C4-2B (cell line): ENCODE data around the gene PI16.

ENCODE experiments used
- H3K27ac ChIP-seq: fragments of 450-650 bp; 2 replicates; pipeline ENCODE4 v1.5.1; 2017
- ZFX ChIP-seq: fragments of 450-650 bp; IDR thresholded peaks from 2 replicates; pipeline ENCODE4 v1.6.1; 2017
- TF ChIP-seq, protein P1 (sequence below): fragments of 450-650 bp; conservative IDR thresholded peaks from 2 replicates; pipeline ENCODE4 v1.5.1; 2017; ENCODE audit warnings: mild to moderate bottlenecking

PI16 gene

DNA sequence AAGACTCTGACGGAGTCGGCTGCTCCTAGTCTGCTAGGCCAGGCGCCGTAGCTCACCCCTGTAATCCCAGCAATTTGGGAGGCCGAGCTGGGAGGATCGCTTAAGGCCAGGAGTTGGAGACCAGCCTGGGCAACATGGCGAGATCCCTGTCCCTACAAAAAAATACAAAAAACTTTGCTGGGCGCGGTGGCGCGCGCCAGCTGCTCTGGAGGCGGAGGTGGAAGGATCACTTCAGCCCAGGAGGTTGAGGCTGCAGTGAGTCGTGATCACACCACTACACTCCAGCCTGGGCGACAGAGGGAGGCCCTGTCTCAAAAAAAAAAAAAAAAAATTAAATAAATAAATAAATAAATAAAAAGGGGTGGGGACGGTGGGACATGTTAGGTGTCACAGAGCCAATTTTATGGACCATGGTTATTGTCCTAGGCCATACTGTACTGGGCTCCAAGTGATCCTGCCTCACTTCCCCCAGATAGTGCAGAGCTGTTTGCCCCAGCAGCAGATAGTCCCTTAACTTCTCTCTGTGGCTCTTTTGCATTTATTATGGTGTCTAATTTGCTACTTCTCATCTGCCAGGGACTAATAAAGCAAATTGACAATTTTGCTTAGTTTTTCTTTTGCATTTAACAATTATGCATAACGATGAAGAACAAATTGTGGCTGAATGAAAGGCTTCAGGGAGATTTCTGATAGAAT lies 5.2 kb downstream of the PI16 start:
- TF ChIP-seq, protein P1, sequence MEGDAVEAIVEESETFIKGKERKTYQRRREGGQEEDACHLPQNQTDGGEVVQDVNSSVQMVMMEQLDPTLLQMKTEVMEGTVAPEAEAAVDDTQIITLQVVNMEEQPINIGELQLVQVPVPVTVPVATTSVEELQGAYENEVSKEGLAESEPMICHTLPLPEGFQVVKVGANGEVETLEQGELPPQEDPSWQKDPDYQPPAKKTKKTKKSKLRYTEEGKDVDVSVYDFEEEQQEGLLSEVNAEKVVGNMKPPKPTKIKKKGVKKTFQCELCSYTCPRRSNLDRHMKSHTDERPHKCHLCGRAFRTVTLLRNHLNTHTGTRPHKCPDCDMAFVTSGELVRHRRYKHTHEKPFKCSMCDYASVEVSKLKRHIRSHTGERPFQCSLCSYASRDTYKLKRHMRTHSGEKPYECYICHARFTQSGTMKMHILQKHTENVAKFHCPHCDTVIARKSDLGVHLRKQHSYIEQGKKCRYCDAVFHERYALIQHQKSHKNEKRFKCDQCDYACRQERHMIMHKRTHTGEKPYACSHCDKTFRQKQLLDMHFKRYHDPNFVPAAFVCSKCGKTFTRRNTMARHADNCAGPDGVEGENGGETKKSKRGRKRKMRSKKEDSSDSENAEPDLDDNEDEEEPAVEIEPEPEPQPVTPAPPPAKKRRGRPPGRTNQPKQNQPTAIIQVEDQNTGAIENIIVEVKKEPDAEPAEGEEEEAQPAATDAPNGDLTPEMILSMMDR, result no peak
- no peak for TF ChIP-seq ZFX
- H3K27ac ChIP-seq, result no peak overlapping the region

DNA sequence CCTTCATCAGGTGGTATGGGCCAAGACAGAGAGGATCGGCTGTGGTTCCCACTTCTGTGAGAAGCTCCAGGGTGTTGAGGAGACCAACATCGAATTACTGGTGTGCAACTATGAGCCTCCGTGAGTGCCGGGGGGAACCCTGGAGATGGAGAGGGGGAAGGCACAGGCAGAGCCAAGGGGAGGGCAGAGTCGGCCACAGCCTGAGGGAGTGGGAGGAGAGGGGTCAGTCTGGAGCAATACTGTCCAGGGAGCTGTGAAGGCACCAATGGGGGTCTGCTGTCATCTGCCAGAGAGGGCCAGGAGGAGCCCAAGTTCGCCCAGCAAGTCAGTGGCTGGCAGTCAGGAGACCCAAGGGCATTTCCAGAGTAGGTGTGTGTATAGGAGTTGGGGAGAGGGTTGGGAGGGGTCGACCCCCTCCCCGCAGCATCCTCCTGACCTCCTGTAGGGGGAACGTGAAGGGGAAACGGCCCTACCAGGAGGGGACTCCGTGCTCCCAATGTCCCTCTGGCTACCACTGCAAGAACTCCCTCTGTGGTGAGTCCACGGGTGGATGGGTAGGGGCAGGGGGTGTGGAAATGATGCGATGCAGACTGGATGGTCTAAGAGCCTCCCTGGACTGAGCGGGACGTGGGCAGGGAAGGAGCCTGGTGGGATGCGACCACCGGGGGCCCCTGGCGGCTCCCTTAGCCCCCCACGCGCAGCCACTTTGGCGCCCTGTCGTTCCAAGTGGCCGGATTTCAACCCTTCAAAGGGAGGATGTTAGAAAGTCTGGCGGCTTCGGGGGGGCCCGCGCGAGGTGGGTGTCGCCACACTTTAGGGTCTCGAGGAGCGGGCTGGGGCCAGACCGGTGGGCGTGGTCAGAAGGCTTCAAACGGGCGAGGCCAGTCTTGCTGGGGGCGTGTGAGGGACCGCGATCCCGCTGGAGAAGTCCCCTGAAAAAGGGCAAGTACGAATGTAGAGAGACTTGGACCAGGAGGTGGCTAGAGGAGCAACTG lies 7.2 kb downstream of the PI16 start:
- H3K27ac ChIP-seq, result no peak overlapping the region
- TF ChIP-seq, protein P1, result no peak
- TF ChIP-seq ZFX, result no peak

DNA sequence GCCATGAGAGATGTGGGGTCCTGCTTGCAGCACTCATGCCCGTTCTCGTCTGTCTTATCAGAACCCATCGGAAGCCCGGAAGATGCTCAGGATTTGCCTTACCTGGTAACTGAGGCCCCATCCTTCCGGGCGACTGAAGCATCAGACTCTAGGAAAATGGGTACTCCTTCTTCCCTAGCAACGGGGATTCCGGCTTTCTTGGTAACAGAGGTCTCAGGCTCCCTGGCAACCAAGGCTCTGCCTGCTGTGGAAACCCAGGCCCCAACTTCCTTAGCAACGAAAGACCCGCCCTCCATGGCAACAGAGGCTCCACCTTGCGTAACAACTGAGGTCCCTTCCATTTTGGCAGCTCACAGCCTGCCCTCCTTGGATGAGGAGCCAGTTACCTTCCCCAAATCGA lies 8.3 kb downstream of the PI16 start:
- H3K27ac ChIP-seq, result no peak overlapping the region
- TF ChIP-seq ZFX, result no peak
- TF ChIP-seq, protein P1, result no peak

DNA sequence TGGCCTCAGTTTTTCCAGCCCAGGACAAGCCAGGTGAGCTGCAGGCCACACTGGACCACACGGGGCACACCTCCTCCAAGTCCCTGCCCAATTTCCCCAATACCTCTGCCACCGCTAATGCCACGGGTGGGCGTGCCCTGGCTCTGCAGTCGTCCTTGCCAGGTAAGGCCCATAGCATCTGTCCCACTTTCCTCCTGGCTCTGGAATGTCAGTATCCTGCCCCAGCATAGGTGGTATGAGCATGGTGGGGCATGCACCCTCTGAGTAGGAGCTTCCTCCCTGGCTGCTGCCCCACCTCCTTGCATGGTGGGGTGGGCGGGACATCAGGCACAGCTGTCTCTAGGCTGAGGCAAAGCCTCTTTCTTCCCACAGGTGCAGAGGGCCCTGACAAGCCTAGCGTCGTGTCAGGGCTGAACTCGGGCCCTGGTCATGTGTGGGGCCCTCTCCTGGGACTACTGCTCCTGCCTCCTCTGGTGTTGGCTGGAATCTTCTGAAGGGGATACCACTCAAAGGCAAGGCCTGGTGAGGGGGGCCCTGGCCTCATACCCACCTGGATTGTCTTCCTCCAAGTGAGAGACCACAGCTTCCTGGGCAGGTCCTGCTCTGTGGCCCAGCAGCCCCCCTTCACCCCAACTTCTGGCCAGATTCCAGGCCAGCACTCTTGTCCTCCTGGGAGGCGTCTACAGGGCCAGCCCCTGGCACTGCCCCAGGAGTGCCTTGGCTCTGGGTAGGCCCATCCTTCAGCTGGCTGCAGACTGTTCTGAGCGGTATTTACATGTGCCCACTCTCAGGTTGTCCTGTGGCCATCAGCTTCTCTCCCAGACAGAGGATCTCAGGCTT lies 9.1 kb downstream of the PI16 start:
- TF ChIP-seq, protein P1, result no peak
- TF ChIP-seq ZFX, result no peak
- no peak overlapping the region for H3K27ac ChIP-seq

DNA sequence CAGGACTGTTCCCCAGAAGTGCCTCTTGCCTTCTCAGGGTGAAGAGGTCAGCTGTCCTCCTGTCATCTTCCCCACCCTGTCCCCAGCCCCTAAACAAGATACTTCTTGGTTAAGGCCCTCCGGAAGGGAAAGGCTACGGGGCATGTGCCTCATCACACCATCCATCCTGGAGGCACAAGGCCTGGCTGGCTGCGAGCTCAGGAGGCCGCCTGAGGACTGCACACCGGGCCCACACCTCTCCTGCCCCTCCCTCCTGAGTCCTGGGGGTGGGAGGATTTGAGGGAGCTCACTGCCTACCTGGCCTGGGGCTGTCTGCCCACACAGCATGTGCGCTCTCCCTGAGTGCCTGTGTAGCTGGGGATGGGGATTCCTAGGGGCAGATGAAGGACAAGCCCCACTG lies 9.8 kb downstream of the PI16 start:
- TF ChIP-seq, protein P1, result no peak
- no peak for TF ChIP-seq ZFX
- H3K27ac ChIP-seq, result no peak overlapping the region

DNA sequence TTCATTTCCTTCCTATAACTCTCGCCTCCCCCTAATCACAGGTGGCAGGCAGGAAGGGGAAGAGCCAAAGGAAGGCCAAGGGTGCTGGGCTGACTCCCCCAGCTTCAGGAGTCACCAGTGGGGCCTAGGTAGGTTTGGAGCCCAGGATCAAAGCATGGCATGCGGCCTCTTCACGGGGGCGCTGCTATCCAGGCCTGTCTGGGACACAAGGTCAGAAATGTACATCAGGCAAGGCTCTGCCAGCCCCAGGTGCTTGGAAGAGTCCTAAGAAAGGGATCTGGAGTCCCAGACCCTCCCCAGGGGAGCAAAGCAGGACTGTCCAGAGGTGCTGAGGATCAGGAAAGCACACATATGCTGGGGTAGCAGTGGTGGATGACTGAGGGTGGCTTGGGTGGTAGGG lies 10.4 kb downstream of the PI16 start:
- TF ChIP-seq ZFX, result no peak
- TF ChIP-seq, protein P1, result no peak
- no peak overlapping the region for H3K27ac ChIP-seq
